ENCODE data around the gene PHOX2A.
"Not testable (repeated sequence)": the region's sequence is repeated elsewhere in the genome, so short reads cannot be mapped to it uniquely, and the experiment has no call there.

DNA sequence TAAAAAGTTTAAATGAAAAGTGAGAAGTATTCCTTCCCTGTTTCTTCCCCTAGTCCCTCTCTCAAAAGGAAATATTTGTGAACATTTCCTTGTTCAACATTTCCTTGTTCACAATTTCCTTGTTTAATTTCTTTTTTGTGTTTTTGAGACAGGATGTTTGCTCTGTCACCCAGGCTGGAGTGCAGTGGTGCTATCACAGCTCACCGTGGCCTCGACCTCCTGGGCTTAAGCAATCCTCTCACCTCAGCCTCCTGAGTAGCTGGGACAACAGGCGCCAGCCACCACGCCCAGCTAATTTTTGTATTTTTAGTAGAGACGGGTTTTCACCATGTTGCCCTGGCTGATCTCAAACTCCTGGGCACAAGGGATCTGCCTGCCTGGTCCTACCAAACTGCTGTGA, 23.0 kb upstream of the PHOX2A start:
- TF ChIP-seq EZH2 (IDR thresholded peaks at IDR 0.05; ENCODE audit: low read length, missing control alignments): not testable (repeated sequence)
- TF ChIP-seq, protein P1, sequence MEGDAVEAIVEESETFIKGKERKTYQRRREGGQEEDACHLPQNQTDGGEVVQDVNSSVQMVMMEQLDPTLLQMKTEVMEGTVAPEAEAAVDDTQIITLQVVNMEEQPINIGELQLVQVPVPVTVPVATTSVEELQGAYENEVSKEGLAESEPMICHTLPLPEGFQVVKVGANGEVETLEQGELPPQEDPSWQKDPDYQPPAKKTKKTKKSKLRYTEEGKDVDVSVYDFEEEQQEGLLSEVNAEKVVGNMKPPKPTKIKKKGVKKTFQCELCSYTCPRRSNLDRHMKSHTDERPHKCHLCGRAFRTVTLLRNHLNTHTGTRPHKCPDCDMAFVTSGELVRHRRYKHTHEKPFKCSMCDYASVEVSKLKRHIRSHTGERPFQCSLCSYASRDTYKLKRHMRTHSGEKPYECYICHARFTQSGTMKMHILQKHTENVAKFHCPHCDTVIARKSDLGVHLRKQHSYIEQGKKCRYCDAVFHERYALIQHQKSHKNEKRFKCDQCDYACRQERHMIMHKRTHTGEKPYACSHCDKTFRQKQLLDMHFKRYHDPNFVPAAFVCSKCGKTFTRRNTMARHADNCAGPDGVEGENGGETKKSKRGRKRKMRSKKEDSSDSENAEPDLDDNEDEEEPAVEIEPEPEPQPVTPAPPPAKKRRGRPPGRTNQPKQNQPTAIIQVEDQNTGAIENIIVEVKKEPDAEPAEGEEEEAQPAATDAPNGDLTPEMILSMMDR (conservative IDR thresholded peaks at IDR 0.05 in 1 of 2, IDR thresholded peaks at IDR 0.05 in 1 of 2; ENCODE audit: low read depth in 1 of 2, low read length in 2 of 2): not testable (repeated sequence)
